ENCODE measurements around the gene PDPK1. TPM values are rescaled to one million over a fixed set of nuclear protein-coding genes. Genes with fewer than 3 reads are reported as not detected.

Gene PDPK1
- polyA plus RNA-seq, 1 donor (not counting 4 experiments of a cell fraction or from before 2014, with no cell fraction given): 23.4 TPM

GRCh38 chr16:2498531-2499253 lies 39.1 kb upstream of the PDPK1 start:
- Histone ChIP-seq H3K4me2 (ENCODE audit: control insufficient read depth, extremely low read depth, insufficient read depth, low read depth, low read length) (no peak overlapping the region), H3K4me3 (ENCODE audit: control insufficient read depth in 2 of 3, extremely low read depth in 1 of 3, insufficient read depth in 2 of 3, low read depth in 1 of 3, low read length in 3 of 3) (no peak overlapping the region), H3K9me1 (ENCODE audit: control insufficient read depth, extremely low read depth, insufficient read depth, low read length) (no peaks in the 10 kb centered on the region), H3K27ac (ENCODE audit: control insufficient read depth, insufficient read depth, low read length) (no peak overlapping the region), H3K9ac (ENCODE audit: control insufficient read depth, extremely low read depth, insufficient read depth, low read length) (no peak overlapping the region), H3K79me2 (ENCODE audit: control insufficient read depth, insufficient read depth, low read length) (no peaks in the 10 kb centered on the region), H3K4me1 (ENCODE audit: control insufficient read depth, extremely low read depth, insufficient read depth, low read length) (peaks cover 19% of the 10 kb centered on the region), H2AFZ (ENCODE audit: control insufficient read depth, low read length) (no peak overlapping the region), H3K27me3 (ENCODE audit: control insufficient read depth, extremely low read depth, insufficient read depth, low read length) (no peaks in the 10 kb centered on the region), H3K9me3 (ENCODE audit: control insufficient read depth, low read depth, low read length) (no peaks in the 10 kb centered on the region), H3K36me3 (ENCODE audit: control insufficient read depth in 2 of 2, extremely low read depth in 1 of 2, insufficient read depth in 2 of 2, low read length in 2 of 2) (peaks cover 0 to 11% of the 10 kb centered on the region in 2 experiments), H4K20me1 (ENCODE audit: control insufficient read depth, extremely low read depth, insufficient read depth, low read length) (peaks cover 3% of the 10 kb centered on the region)
- DNase-seq (ENCODE audit: low read depth, low spot score) (no peak), FAIRE-seq (no peak)
- TF ChIP-seq CTCF (optimal IDR thresholded peaks at IDR 0.05 in 1 of 3, IDR thresholded peaks at IDR 0.05 in 1 of 3, conservative IDR thresholded peaks at IDR 0.05 in 1 of 3; ENCODE audit: extremely low read depth in 1 of 3, insufficient read depth in 2 of 3, low read length in 3 of 3) (no peak), EZH2 (IDR thresholded peaks at IDR 0.05; ENCODE audit: low read length) (no peak)
- dilution Hi-C loops (cut with MboI; ENCODE audit: extremely low pct_ligation_motif_present, low sequenced_read_pairs): no loop called here

GRCh38 chr16:2499454-2499853 lies 38.4 kb upstream of the PDPK1 start:
- dilution Hi-C loops (cut with MboI; ENCODE audit: extremely low pct_ligation_motif_present, low sequenced_read_pairs): no loop called here
- Histone ChIP-seq H3K27ac (ENCODE audit: control insufficient read depth, insufficient read depth, low read length) (no peak overlapping the region), H3K4me2 (ENCODE audit: control insufficient read depth, extremely low read depth, insufficient read depth, low read depth, low read length) (no peak overlapping the region), H2AFZ (ENCODE audit: control insufficient read depth, low read length) (no peak overlapping the region), H3K36me3 (ENCODE audit: control insufficient read depth in 2 of 2, extremely low read depth in 1 of 2, insufficient read depth in 2 of 2, low read length in 2 of 2) (peaks cover 0 to 11% of the 10 kb centered on the region in 2 experiments), H4K20me1 (ENCODE audit: control insufficient read depth, extremely low read depth, insufficient read depth, low read length) (peaks cover 3% of the 10 kb centered on the region), H3K27me3 (ENCODE audit: control insufficient read depth, extremely low read depth, insufficient read depth, low read length) (no peaks in the 10 kb centered on the region), H3K4me1 (ENCODE audit: control insufficient read depth, extremely low read depth, insufficient read depth, low read length) (peaks cover 19% of the 10 kb centered on the region), H3K79me2 (ENCODE audit: control insufficient read depth, insufficient read depth, low read length) (no peaks in the 10 kb centered on the region), H3K9me3 (ENCODE audit: control insufficient read depth, low read depth, low read length) (no peaks in the 10 kb centered on the region), H3K9ac (ENCODE audit: control insufficient read depth, extremely low read depth, insufficient read depth, low read length) (no peak overlapping the region), H3K9me1 (ENCODE audit: control insufficient read depth, extremely low read depth, insufficient read depth, low read length) (no peaks in the 10 kb centered on the region), H3K4me3 (ENCODE audit: control insufficient read depth in 2 of 3, extremely low read depth in 1 of 3, insufficient read depth in 2 of 3, low read depth in 1 of 3, low read length in 3 of 3) (no peak overlapping the region)
- FAIRE-seq (no peak), DNase-seq (ENCODE audit: low read depth, low spot score) (no peak)
- TF ChIP-seq EZH2 (IDR thresholded peaks at IDR 0.05; ENCODE audit: low read length) (no peak), CTCF (optimal IDR thresholded peaks at IDR 0.05 in 1 of 3, IDR thresholded peaks at IDR 0.05 in 1 of 3, conservative IDR thresholded peaks at IDR 0.05 in 1 of 3; ENCODE audit: extremely low read depth in 1 of 3, insufficient read depth in 2 of 3, low read length in 3 of 3) (no peak)
